Transverse colon (tissue), 3 donors: Measurements from ENCODE around the gene NEDD4L.

Source experiments
- POLR2A ChIP-seq: fragments of 450-650 bp; IDR thresholded peaks from one replicate; pipeline ENCODE4 v1.6.1; 2016; ENCODE audit warnings: antibody characterized with exemption, mild to moderate bottlenecking, moderate library complexity
- TF ChIP-seq, protein P1 (sequence below), 5 experiments: fragments of 200-600 bp in 3 of 5; fragments of 450-650 bp in 2 of 5; sonication (generic) in 3 of 5; IDR thresholded peaks; 1 replicate in 2 of 5; 2 replicates in 3 of 5; pipeline ENCODE4 v1.5.1; 2016 to 2017; ENCODE audit warnings: antibody characterized with exemption in 5 of 5, inconsistent platforms in 3 of 5, mild to moderate bottlenecking in 2 of 5, moderate library complexity in 1 of 5

DNA sequence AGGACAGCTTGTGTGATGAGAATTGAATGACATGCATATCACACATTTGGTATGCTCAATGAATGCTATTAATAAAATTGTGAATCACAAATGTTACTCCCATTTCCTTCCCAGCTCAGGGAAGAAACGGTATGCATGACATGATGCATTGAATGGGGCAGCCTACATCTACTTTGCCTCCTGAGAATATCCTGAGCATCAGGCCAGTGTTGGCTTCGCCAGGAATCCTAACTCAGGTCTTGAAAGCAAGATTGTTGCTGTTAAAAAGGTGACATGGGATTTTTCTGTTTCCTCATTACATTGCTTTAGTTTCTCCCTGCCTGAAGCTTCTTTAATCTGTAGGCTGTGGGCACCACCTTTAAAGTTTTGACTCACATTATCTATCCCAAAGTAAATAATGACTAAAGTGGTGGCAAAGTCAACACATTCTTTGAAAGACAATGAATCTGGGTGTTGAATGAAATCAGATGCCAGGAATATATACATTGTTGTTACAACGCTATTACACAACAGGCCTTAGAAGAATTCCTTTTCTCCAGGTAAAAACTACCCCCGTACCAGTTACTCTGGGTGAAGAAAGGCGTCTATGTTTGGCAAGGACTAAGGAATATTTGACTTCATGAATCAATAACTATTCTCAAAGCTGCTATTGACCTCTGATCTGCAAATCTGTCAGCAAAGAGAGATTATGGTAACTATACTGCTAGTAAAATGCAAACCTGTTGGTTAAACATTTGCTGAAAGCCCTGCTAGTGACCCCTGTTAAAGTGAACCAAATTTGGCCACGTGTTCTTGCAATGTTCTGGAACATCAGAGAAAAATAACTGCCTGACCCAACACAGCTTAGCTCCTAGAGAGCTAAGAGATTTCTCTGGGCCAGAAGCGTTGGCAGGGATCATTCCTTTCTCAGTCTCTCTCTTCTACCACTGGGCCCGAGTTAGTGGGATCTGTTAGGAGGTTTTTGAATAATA is 30.5 kb upstream of the NEDD4L start:
- no peak for TF ChIP-seq POLR2A
- TF ChIP-seq, protein P1, sequence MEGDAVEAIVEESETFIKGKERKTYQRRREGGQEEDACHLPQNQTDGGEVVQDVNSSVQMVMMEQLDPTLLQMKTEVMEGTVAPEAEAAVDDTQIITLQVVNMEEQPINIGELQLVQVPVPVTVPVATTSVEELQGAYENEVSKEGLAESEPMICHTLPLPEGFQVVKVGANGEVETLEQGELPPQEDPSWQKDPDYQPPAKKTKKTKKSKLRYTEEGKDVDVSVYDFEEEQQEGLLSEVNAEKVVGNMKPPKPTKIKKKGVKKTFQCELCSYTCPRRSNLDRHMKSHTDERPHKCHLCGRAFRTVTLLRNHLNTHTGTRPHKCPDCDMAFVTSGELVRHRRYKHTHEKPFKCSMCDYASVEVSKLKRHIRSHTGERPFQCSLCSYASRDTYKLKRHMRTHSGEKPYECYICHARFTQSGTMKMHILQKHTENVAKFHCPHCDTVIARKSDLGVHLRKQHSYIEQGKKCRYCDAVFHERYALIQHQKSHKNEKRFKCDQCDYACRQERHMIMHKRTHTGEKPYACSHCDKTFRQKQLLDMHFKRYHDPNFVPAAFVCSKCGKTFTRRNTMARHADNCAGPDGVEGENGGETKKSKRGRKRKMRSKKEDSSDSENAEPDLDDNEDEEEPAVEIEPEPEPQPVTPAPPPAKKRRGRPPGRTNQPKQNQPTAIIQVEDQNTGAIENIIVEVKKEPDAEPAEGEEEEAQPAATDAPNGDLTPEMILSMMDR (IDR thresholded peaks at IDR 0.05) = no peak
